BLaER1 (cell line): ENCODE measurements around the gene IREB2.
A peak's percentile ranks its signal among the peaks of the same experiment; 100 is the strongest.

Experiments used
- H3K27ac ChIP-seq: shearing (Covaris generic); formaldehyde crosslinking; 2 replicates; pipeline ENCODE4 v1.8.1; 2022
- H3K27me3 ChIP-seq: shearing (Covaris generic); formaldehyde crosslinking; 2 replicates; pipeline ENCODE4 v1.8.1; 2022
- H3K36me3 ChIP-seq: shearing (Covaris generic); formaldehyde crosslinking; 2 replicates; pipeline ENCODE4 v1.8.1; 2022
- H3K4me1 ChIP-seq: shearing (Covaris generic); formaldehyde crosslinking; 2 replicates; pipeline ENCODE4 v1.8.1; 2022
- H3K4me2 ChIP-seq: shearing (Covaris generic); formaldehyde crosslinking; 2 replicates; pipeline ENCODE4 v1.8.1; 2022
- H3K4me3 ChIP-seq: shearing (Covaris generic); formaldehyde crosslinking; 2 replicates; pipeline ENCODE4 v1.8.1; 2022
- H3K9ac ChIP-seq: shearing (Covaris generic); formaldehyde crosslinking; 2 replicates; pipeline ENCODE4 v1.8.1; 2022
- H3K9me3 ChIP-seq: shearing (Covaris generic); formaldehyde crosslinking; 2 replicates; pipeline ENCODE4 v1.8.1; 2022
- H4K20me1 ChIP-seq: shearing (Covaris generic); formaldehyde crosslinking; 2 replicates; pipeline ENCODE4 v1.8.1; 2022
- Cebpa-rat ChIP-seq: shearing (Covaris generic); IDR thresholded peaks from 2 replicates; pipeline ENCODE4 v1.8.1; 2022

Gene IREB2

DNA sequence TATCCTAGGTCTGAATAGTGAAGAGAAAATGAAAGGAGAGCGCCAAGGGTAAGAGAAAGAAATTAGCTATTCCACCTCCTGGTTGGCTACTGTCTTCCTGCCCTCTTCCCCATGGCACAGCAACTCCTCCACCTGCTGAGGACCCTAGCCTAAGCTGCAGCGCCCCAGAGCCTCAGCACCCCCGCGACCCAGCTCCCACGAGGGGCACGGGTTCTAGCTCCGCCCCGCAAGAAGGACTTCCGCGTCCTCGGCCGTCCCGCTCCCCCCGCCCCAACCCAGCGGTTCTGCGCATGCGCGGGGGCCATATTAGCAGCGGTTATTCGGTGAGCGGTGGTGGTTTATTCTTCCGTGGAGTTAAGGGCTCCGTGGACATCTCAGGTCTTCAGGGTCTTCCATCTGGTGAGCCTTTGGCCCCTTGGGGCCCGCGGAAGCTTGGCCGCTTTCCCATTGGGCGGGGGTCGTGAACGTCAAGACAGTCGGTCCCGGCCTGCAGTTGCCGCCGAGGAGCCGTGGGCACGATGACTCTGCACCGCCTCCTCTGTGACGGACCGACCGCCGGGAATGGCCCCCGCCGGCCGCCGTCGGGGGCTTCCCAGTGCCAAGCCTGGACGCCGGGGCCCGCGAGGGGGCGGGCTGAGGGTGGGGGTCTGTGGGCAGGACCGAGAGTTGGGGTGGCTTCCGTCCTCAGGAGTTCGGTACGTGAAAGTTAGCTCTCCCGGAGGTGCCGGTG lies 102.3 kb downstream of the IREB2 start, which contains the start of gene PSMA4:
Gene PSMA4, plus strand, starts transcription at position 304 of the 730 bp plus-strand sequence. CDS start 1,484 bp downstream, outside the sequence.
- peak within 1 kb of the TSS; percentile 96 for H3K4me2 ChIP-seq
- H3K27me3 ChIP-seq: no peaks in the 10 kb centered on the region
- peak within 1 kb of the TSS; percentile 93 for H3K9ac ChIP-seq
- H3K9me3 ChIP-seq: no peaks in the 10 kb centered on the region
- H3K27ac ChIP-seq: peak within 1 kb of the TSS; percentile 94
- no peak for TF ChIP-seq Cebpa-rat
- peak within 1 kb of the TSS; percentile 80 for H3K4me3 ChIP-seq
- peaks cover 31% of the 10 kb centered on the region for H4K20me1 ChIP-seq
- H3K36me3 ChIP-seq: peaks cover 35% of the 10 kb centered on the region
- H3K4me1 ChIP-seq: peaks cover 30% of the 10 kb centered on the region

DNA sequence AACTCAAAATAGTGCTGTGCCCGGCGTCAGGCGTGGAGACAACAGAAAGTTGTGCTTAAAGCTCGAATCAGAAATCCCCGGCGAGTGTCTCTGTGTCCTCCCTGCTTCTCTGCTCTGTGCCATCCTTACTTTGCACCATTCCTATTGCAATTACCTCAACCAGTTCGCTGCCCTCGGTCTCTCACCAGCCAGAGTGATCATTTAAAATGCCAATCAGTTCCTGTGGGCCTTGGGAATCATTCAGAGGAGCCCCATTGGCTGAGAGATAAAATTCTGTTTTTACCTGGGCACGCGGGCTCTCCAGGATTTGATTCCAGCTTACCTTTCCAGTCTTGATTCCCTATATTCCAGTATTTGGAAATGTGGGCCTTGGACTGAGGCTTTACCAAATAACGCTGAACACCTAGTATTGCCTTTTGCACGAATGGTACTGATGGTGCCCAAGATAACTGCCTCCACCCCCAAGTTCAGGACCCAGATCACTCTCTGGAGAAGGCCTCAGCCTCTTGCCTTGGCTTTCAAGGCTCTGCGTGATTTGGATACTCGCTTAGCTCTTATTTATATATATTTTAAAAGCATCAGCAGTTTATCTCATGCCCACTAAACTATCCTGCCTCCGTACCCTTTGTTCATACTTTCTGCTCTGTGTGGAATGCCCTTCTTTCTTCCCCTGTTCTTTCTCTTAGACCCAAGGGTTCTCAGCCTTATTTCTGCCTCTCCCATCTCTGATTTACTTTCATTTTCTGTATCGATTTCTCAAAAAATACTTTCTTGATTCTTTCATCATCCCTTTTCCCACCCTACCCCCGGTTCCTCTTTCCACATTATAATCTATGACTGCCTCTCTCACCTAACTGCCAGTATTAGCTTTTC lies 103.1 kb downstream of the IREB2 start:
- H3K4me3 ChIP-seq: peak overlapping the region; percentile 80
- no peak for TF ChIP-seq Cebpa-rat
- peaks cover 43% of the 10 kb centered on the region for H3K36me3 ChIP-seq
- H3K4me1 ChIP-seq: peaks cover 30% of the 10 kb centered on the region
- H3K9me3 ChIP-seq: no peaks in the 10 kb centered on the region
- peaks cover 38% of the 10 kb centered on the region for H4K20me1 ChIP-seq
- H3K4me2 ChIP-seq: peak overlapping the region; percentile 96
- no peaks in the 10 kb centered on the region for H3K27me3 ChIP-seq
- peak overlapping the region; percentile 93 for H3K9ac ChIP-seq
- H3K27ac ChIP-seq: peak overlapping the region; percentile 94

DNA sequence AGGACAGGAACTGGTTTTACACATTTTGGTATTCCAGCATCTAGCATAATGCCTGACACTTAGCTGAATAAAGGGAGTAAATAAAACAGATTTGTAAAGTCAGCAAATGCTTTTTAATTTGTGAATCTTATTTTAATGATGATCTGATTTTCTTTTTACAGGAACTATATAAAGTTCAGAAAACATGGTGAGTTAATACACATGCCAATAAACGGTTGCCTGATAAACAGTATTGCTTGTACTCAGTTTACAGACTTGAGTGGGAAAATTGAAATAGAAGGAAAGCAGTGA lies 103.7 kb downstream of the IREB2 start:
- H3K27me3 ChIP-seq: no peaks in the 10 kb centered on the region
- H3K4me1 ChIP-seq: peaks cover 30% of the 10 kb centered on the region
- H3K4me2 ChIP-seq: peak overlapping the region; percentile 96
- H3K9me3 ChIP-seq: no peaks in the 10 kb centered on the region
- H3K36me3 ChIP-seq: peaks cover 49% of the 10 kb centered on the region
- H3K9ac ChIP-seq: peak overlapping the region; percentile 93
- peak overlapping the region; percentile 80 for H3K4me3 ChIP-seq
- TF ChIP-seq Cebpa-rat: no peak
- H3K27ac ChIP-seq: peak overlapping the region; percentile 94
- H4K20me1 ChIP-seq: peaks cover 40% of the 10 kb centered on the region

DNA sequence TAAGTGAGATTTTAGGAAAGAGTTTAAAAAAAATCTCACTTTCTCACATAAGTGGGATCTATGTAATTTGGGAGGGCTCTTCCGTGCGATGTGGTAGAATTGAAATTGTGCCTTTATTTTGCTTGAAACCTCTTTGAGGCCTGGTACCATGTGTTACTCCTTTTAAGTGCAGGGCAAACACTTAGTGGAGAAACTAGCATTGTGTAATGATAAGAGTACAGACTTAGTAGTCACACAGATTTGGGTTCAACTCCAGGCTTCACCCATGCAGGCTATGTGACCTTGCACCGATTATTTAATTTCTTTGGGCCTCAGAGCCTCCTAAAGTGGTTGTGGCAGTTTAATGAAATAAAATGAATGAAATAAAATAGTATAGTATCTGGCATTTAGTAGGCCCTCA lies 104.6 kb downstream of the IREB2 start:
- H3K36me3 ChIP-seq: peaks cover 59% of the 10 kb centered on the region
- no peak overlapping the region for H3K27ac ChIP-seq
- no peak for TF ChIP-seq Cebpa-rat
- no peak overlapping the region for H3K9ac ChIP-seq
- H3K4me3 ChIP-seq: no peak overlapping the region
- H3K4me2 ChIP-seq: peak overlapping the region; percentile 96
- no peaks in the 10 kb centered on the region for H3K9me3 ChIP-seq
- H4K20me1 ChIP-seq: peaks cover 46% of the 10 kb centered on the region
- peaks cover 30% of the 10 kb centered on the region for H3K4me1 ChIP-seq
- no peaks in the 10 kb centered on the region for H3K27me3 ChIP-seq

DNA sequence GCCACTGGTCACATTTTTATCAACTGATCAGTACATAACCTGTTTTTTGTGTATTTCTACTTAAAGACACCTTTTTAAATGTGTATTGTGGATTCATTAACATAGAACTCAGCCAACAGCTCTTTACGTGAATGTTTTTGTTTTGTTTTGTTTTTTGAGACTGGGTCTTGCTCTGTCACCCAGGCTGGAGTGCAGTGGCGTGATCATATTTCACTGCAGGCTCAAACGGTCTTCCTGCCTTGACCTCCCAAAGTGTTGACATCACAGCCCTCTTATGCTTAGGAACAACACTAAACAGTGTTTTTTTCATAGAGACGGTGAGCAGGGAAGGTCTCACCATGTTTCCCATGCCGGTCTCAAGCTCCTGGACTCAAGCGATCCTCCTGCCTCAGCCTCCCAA lies 112.2 kb downstream of the IREB2 start:
- no peak overlapping the region for H3K4me2 ChIP-seq
- no peak overlapping the region for H3K27ac ChIP-seq
- no peak overlapping the region for H3K4me3 ChIP-seq
- TF ChIP-seq Cebpa-rat: no peak
- H3K27me3 ChIP-seq: no peaks in the 10 kb centered on the region
- no peaks in the 10 kb centered on the region for H3K4me1 ChIP-seq
- peaks cover 60% of the 10 kb centered on the region for H3K36me3 ChIP-seq
- no peaks in the 10 kb centered on the region for H3K9me3 ChIP-seq
- no peak overlapping the region for H3K9ac ChIP-seq
- H4K20me1 ChIP-seq: peaks cover 28% of the 10 kb centered on the region; the same call in 1 of the 2 replicates

DNA sequence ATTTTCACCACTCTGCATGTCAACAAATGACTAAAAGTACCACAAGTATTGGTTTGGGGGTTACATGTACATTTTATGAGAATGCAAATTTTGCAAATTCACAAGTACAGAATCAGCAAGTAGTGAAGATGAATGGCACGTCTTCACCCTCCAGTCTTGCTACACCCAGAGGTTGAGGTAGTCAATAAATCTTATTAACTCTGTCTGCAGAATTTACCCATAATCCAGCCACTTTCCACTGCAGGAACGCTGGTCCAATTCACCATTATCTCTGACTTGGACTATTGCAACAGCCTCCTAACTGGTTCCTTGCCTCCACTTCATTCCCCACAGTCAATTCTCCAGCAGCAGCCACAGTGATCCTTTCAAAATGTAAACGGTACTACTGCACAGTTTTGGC lies 112.8 kb downstream of the IREB2 start:
- Histone ChIP-seq H3K4me3 (no peak overlapping the region), H3K27ac (no peak overlapping the region), H3K4me1 (no peaks in the 10 kb centered on the region), H4K20me1 (peaks cover 23% of the 10 kb centered on the region; the same call in 1 of the 2 replicates), H3K9ac (no peak overlapping the region), H3K4me2 (no peak overlapping the region), H3K36me3 (peaks cover 54% of the 10 kb centered on the region), H3K9me3 (no peaks in the 10 kb centered on the region), H3K27me3 (no peaks in the 10 kb centered on the region)
- no peak for TF ChIP-seq Cebpa-rat
